ENCODE data around the gene ARID3B. TPM values are rescaled to one million over a fixed set of nuclear protein-coding genes. Genes with fewer than 3 reads are reported as not detected.

The ARID3B gene, protein sequence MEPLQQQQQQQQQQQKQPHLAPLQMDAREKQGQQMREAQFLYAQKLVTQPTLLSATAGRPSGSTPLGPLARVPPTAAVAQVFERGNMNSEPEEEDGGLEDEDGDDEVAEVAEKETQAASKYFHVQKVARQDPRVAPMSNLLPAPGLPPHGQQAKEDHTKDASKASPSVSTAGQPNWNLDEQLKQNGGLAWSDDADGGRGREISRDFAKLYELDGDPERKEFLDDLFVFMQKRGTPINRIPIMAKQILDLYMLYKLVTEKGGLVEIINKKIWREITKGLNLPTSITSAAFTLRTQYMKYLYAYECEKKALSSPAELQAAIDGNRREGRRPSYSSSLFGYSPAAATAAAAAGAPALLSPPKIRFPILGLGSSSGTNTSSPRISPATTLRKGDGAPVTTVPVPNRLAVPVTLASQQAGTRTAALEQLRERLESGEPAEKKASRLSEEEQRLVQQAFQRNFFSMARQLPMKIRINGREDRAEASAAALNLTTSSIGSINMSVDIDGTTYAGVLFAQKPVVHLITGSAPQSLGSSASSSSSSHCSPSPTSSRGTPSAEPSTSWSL
- total RNA-seq = 1.6 and 1.8 TPM in 2 replicates

DNA sequence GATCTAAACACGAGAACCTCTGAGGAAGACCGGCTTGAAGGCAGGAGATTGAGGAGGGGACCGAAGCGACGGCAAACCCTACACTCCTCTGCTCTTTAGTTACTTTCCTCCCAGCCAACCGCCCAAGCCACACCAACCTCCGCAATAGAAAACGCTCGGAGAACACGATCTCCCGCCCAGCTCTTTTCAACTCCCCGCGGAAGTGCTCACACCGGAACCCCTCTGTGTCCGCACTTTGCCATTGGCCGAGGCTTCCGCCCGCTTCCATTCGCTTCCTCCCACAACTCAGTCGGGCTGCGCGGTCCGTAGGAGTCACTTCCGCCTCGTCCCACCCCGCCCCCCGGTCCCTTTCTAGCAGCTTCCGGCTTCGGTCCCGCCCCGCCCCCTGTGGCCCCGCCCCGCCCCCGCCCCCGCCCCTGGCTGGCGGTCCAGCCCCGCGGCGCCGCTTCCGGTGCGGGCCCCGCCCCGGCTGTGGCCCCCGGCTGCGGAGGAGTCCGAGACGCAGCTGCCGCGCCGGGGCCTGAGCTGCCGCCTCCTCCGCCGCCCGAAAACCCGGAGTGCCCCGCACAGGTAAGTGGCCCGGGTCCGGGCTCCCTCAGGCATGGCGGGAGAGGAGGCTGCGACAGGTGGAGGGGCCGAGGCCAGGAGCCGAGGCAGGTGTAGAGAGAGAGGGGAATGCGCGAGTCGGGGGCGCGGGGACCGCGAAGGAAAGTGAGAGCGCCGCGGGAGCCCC is at the start of gene ARID3B:
TSS of gene ARID3B (plus strand) at position 460 of the 733 bp plus-strand sequence. CDS start 2,717 bp downstream, outside the sequence.

DNA sequence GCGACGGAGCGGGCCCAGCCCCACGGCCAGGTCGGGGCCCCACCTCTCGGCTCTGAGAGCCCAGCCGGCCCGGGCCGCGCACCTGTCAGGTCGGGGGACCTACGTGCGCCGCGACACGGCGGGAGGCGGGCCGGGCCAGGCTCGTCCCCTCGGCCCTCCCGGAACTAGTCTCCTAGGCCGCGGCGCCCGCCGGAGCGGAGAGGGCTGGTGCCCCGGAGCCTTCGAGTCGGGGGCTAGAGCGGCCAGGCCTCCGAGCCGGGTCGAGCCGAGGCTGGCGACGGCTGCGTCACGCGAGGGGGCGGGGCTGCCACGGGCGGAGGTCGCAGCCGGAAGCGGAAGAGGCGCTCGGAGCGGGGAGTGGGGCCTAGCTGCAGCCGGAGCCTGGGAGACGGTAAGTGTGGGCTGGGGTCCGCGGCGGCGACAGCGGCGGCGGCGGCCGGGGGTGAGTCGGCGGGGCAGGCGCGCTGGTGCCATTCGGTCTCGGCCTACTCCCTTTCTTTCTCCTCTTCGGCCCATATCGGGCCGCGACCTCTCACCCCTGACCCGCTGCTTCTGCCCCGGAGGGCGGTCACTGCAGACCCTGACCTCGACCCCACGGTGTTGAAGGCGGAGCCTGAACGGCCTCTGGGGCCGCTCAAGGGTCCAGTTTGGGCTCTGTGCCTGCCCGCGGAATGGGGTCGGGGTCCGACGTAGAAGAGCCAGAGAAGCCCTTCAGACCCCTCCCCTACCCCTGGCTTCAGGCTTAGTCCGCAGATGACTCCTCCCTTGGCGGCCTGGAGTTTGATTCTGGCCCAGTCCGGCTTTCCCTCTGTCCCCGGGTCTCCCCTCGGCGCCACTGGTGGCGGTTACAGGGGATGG is 74.7 kb downstream of the ARID3B start, which contains the start of gene CLK3:
TSS of gene CLK3 (plus strand) at position 329 of the 858 bp plus-strand sequence. CDS start 3,361 bp downstream, outside the sequence.

Other genes with a start within 250 kb of the ARID3B start
- 0.12 and 0.13 TPM in 2 replicates for gene CYP11A1, start 173.6 kb upstream of the ARID3B start, total RNA-seq
- 0.87 and 1.5 TPM in 2 replicates for gene SEMA7A, start 107.3 kb upstream of the ARID3B start, total RNA-seq
- 29.2 and 30.1 TPM in 2 replicates for gene UBL7, start 80.1 kb upstream of the ARID3B start, total RNA-seq
- 33.6 and 42.0 TPM in 2 replicates for gene CLK3, start 74.6 kb downstream of the ARID3B start, total RNA-seq
- 8.9 and 10.9 TPM in 2 replicates for gene EDC3, start 154.8 kb downstream of the ARID3B start, total RNA-seq
- gene CYP1A1, start 184.3 kb downstream of the ARID3B start, total RNA-seq = 0.53 and 1.7 TPM in 2 replicates
- gene CYP1A2, start 207.6 kb downstream of the ARID3B start, total RNA-seq = not detected in 2 replicates
- gene CSK, start 240.9 kb downstream of the ARID3B start, total RNA-seq = 25.4 and 25.8 TPM in 2 replicates